HK-2 (cell line): Measurements from ENCODE around the gene PGBD1.

Source experiments
- DNase-seq: peaks from one replicate; pipeline ENCODE4 v3.0.0-alpha.2; 2018; ENCODE audit not compliant: unreplicated experiment

Gene PGBD1

DNA sequence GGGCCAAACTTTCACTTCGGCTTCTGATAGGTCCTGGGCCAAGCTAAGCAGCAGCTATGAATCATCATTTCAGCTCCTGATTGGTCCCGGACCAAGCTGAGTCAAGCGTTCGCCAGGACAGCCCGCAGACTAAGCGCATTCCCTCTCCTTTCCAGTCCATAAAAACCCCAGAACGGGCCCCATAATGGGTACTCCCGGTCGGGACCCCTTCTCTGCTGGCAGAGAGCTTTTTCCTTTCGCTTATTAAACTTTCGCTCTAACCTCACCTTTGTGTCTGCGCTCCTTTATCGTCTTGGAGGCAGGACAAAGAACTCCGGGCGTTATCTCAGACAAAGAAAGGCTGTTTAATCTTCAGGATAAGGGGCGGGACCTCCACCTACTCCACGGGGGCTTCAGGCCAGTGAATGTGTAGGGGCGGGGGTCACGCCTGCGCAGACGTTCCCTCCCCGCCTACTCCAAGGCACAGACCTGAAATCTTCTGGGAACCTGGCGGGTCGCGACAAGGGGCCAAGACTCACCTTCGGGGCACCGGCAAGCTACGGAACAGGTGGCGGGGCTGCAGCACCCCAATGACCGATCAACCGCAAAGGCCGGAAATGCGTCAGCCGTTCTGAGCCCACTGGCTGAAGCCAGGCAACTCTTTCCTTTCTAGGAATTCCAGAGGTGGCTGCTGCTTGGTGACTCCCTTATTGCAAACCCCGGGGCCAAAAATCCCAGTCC lies 54.4 kb downstream of the PGBD1 start, which contains the start of gene ZSCAN31:
Gene ZSCAN31 (minus strand): TSS at position 585 of the 720 bp plus-strand sequence. CDS start 6,465 bp downstream, outside the sequence.
- DNase-seq: peak; percentile 78

DNA sequence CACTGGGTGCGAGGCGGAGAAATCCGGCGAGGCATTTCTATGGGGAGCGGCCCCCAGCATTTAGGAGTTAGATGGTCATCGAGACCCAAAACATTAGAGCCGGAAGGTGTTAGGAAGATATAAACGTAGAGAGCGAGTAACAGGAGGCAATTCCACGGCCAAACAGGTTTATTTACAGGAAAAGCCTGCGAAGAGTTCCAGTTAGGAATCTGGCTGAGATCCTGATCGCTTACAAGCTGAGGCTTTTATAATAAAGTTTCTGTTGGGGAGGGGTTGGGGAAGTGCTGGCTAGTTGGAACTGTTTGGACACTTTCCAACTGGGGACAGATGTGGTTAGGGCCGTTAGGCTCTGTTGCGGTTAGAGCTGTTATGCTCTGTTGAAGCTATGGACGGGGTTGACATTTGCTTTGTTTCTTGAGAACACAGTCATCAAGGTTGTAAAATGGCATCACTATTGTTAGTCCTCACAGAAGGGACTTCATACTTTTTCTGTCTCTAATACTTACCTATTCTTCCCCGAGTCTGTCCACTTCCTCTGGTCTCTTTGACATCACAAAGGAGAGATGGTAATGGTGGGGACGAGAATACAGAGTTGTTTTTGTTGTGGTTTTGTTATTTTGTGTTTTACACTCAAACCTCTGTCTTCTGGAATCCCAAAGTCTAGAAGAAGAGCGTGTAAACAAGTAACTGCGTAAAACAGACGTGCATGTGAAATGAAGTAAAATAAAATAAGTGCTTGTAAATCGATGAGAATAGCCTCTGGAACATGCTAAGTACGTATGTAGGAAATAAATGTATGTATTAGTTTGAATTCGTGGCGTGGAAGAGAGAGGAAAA lies 55.1 kb downstream of the PGBD1 start:
- no peak for DNase-seq

DNA sequence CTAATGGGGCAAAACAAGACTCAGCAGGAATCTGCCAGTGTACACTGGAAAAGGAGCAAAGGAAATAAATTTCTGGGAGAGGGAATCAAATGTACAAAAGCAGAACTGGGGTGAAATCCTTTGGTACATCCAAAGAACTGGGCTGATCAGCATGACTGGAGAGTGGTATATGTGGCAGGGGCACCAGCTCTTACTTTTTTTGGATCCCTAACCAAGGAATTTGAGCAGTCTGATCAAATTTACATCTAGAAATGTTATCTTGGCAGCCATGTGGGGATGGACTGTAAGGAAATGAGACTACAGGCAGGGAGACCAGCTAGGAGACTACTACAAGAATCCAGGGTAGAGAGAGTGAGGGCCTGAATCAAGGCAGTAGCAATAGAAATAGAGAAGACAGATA lies 55.7 kb downstream of the PGBD1 start:
- DNase-seq: no peak

DNA sequence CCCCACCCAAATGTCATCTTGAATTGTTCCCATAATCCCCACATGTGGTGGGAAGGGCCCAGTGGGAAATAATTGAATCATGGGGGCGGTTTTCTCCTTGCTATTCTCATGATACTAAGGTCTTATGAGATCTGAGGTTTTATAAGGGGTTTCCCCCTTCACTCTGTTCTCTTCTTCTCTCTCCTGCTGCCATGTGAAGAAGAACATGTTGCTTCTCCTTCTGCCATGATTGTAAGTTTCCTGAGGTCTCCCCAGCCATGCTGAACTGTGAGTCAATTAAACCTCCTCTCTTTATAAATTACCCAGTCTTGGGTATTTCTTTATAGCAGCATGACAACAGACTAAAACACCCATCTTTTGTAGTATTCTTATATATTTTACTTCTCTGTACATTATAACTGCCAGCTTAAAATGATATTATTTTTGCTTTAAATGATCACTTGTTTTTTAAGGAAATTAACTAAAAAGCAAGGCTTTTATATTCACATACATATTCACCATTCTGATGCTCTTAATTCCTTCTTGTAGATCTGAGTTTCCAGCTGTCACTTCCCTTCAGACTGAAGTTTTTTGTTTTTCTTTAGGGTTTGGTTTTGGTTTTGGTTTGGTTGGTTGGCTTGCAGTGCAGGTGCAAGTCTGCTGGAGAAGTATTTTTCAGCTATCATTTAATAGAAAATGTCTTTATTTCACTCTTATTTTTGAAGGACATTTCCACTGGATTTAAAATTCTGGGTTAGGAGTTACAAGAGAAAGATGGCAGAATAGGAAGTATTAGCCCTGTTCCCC lies 59.1 kb downstream of the PGBD1 start:
- no peak for DNase-seq

DNA sequence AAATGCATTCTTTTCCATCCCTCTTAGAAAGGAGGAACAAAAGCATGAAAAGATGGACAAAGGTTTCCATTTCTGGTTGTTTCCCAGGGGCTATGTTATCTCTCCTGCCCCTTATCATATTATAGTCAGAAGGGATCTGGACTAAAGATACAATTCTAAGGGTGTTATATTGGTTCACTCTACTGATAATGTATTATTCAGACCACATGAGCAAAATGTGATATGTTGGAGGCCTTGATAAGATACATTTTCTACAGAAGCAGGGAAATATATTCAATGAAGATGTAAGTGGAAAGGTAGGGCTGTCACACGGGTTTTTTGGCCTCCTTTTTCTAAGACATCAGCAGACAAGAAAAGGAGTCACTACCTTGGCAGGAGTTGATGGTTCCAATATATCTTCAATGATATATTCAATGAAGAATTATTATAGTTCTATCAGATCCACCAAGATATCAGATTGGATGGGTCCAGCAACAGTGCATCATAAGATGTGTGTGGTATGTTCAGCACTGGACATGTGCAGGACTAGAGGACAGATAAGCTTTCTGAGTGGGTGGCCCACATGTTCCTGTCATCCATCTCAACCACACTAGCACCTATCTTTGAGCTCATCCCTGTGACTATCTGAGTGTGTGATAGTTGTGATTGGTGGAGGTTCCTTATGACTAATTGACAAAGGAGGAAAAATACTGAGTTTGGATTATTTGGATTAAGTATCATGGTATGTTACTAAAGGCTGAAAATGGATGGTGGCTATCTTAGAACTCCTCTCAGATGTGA lies 62.7 kb downstream of the PGBD1 start:
- DNase-seq: no peak

DNA sequence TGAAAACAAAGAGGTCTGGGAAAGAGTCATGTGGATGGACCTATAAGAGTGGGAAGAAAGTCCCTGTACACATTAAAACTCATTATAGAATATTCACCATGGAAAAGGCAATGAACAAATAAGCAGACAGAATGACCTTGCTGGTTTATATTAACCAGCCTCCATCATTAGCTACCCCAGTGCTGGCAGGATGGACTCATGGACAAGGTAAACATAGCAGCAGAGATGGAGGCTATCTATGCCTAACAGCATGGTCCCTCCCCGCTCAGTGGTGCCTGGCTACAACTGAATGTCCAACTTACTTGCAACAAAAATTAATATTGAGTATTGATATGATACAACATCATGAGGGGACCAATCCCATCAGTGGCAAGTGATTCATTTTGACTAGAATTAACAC lies 63.8 kb downstream of the PGBD1 start:
- DNase-seq: no peak

DNA sequence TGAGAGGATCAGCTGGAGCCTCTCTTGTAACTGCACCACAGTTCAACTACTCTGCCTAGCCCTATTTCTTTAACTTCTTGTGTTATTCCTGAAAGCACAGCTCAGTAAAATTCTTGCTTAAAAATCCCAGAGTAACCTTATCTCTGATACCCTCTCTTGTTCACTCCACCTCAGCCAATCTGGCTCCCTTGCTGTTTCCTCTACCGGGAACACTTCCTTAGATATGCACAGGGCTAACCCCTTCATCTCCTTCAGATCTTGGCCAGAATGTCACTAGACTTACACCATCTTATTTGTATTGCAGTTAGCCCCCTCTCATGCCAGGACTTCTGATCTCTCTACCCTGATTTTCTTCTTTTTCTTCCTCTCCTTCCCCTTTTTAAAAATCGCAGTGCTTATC lies 65.7 kb downstream of the PGBD1 start:
- no peak for DNase-seq

DNA sequence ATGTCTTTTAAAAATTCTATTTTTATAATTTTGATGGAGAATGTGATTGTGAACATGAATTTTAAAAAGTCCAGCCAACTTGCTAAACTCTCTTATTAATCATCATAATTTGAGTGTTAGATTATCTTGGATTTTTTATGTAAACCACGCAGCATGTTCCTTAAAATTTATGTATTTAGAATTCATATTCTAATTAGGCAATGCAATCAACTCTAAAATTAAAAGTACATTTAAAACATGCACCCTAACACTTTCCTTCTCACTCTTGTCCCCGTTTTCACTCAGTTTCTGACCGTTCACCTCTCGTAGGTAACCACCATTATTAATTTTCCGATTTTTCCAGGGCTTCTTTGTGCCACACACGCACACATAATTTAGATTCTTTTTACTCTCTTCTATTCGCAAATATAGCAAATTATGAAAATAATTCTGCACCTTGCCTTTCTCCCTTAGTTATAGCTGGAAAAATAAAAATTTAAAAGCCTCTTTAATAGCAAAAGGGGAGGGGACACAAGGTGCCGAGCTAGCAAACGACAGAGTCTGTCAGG lies 68.0 kb downstream of the PGBD1 start:
- no peak for DNase-seq

DNA sequence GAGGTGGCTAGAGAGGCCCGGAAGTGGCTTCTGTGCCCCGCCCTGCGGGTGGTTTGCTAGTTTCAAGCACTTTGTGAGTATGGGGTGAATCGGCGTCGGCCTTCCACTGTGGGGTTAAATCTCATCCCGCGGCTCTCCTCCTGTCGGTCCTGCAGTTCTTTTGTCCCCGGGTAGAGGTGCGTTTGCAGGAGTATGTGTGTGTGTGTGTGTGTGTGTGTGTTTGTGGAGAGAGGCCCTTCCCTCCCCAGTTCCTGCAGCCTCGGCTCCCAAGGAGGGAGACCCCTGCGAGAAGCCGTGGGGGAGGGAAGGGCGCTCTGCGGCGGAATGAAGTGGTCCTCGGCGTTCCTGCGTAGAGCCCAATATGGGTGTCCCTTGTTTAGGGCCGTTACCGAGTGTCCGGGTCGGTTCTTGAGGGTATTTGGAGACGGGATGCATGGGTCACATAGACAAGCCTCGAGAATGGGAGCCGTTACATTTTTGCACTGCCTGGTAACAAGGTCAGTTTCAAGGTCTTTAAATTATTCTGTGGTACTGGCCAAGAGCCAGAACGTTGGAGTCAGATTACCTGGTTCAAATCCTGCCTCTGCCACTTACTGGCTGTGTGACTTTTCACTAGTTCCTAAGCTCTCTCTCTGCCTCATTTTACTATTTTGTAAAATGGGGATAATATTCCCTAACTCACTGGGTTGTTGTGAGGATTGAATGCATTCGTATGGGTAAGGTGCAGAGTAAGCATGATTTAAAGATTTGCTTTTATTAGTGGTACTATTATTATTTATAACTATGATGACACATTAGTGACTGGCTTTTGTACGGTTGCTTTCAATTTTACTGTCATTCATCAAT lies 68.7 kb downstream of the PGBD1 start, which contains the start of gene ZKSCAN3:
Gene ZKSCAN3 (plus strand): TSS at position 56 of the 846 bp plus-strand sequence. CDS start 9,640 bp downstream, outside the sequence.
- DNase-seq: peak; percentile 80

DNA sequence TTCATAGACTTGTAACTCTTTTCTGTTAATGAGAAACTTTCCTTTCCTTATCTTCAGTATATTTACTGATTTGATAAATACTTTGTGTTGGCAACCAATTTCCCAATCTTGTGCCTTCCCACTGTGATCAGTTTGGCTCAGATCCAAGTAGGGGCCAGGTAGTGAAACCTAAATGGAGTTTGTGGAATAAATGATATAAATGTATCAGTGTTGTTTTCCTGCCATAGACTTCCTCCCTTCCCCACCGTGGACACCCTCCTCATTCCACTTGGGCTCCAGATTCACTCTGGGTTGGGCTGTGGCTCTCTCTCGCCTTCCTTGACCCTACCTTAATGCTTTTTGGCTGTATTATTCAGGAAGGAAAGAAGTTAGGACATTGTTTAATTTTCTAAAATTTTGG lies 69.7 kb downstream of the PGBD1 start:
- DNase-seq: no peak

DNA sequence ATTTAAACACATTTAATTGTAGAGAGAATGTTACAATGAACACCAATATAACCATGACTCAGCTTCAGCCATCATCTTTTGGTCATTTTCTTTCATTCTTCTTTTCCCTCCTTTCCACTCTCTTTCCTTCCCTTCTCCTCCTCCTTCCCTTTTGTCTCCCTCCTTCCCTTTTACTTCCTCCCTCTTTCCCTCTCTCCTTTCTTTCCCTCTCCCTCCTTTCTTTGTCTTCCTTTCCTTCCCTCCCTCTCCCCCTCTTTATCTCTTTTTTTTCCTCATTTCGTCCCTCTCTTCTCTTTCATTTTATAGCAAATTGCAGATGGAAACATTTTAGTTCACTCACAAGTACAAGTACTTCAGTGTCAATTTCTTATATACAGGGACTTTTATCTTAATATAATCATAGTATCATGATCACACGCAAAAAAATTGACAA lies 70.1 kb downstream of the PGBD1 start:
- DNase-seq: no peak
